ENCODE measurements around the gene IMP3. TPM values are rescaled to one million over a fixed set of nuclear protein-coding genes. Genes with fewer than 3 reads are reported as not detected.

IMP3 gene
- polyA plus RNA-seq, 1 donor from 2014 or later: 147 TPM

- no peak overlapping the region for H2AFZ ChIP-seq (ENCODE audit: low read depth, low read length)
- no peaks in the 10 kb centered on the region for H3K27me3 ChIP-seq (ENCODE audit: insufficient read depth, low read depth, low read length)
- H3K9me3 ChIP-seq (ENCODE audit: low read length): no peaks in the 10 kb centered on the region
- H3K79me2 ChIP-seq (replicated peaks; ENCODE audit: insufficient read depth, low read length): no peaks in the 10 kb centered on the region
- no peaks in the 10 kb centered on the region for H4K20me1 ChIP-seq (ENCODE audit: insufficient read depth)
- no peak overlapping the region for H3K4me2 ChIP-seq (ENCODE audit: low read length)
- H3K9me2 ChIP-seq (ENCODE audit: insufficient read depth, low read length): no peaks in the 10 kb centered on the region
- no peaks in the 10 kb centered on the region for H3F3A ChIP-seq (ENCODE audit: insufficient read depth, low read length, poor library complexity, severe bottlenecking)
- H3K36me3 ChIP-seq (ENCODE audit: insufficient read depth, low read length): no peaks in the 10 kb centered on the region
- no peak overlapping the region for H3K9ac ChIP-seq (ENCODE audit: low read length)
- no peak overlapping the region for H3K27ac ChIP-seq (ENCODE audit: low read length)
- TF ChIP-seq POLR2AphosphoS5 (IDR thresholded peaks at IDR 0.05) (no peak), EZH2 (IDR thresholded peaks at IDR 0.05; ENCODE audit: borderline replicate concordance, insufficient read depth, low read length, poor library complexity, severe bottlenecking) (no peak), EP300 (conservative IDR thresholded peaks at IDR 0.05; ENCODE audit: poor library complexity, severe bottlenecking) (no peak), REST (IDR thresholded peaks at IDR 0.05; ENCODE audit: borderline replicate concordance) (no peak), TAF1 (IDR thresholded peaks at IDR 0.05; ENCODE audit: low read depth) (no peak), RAD21 (conservative IDR thresholded peaks at IDR 0.05) (no peak), CTCF (IDR thresholded peaks at IDR 0.05; ENCODE audit: poor library complexity, severe bottlenecking) (no peak), SMC3 (conservative IDR thresholded peaks at IDR 0.05; ENCODE audit: poor library complexity) (no peak), MXI1 (conservative IDR thresholded peaks at IDR 0.05; ENCODE audit: poor library complexity, severe bottlenecking) (no peak)
- H3K4me3 ChIP-seq (ENCODE audit: low read length): no peak overlapping the region
Observed at GRCh38 chr15:75659928-75660645, 20.1 kb upstream of the IMP3 start.

GRCh38 chr15:75659141-75659771 lies 19.2 kb upstream of the IMP3 start:
- no peak overlapping the region for H3K4me2 ChIP-seq (ENCODE audit: low read length)
- no peak overlapping the region for H3K9ac ChIP-seq (ENCODE audit: low read length)
- H2AFZ ChIP-seq (ENCODE audit: low read depth, low read length): no peak overlapping the region
- no peaks in the 10 kb centered on the region for H3K9me2 ChIP-seq (ENCODE audit: insufficient read depth, low read length)
- H3K4me3 ChIP-seq (ENCODE audit: low read length): no peak overlapping the region
- H3K9me3 ChIP-seq (ENCODE audit: low read length): no peaks in the 10 kb centered on the region
- no peaks in the 10 kb centered on the region for H3K27me3 ChIP-seq (ENCODE audit: insufficient read depth, low read depth, low read length)
- H3F3A ChIP-seq (ENCODE audit: insufficient read depth, low read length, poor library complexity, severe bottlenecking): no peaks in the 10 kb centered on the region
- H3K79me2 ChIP-seq (replicated peaks; ENCODE audit: insufficient read depth, low read length): no peaks in the 10 kb centered on the region
- no peaks in the 10 kb centered on the region for H4K20me1 ChIP-seq (ENCODE audit: insufficient read depth)
- TF ChIP-seq RAD21 (conservative IDR thresholded peaks at IDR 0.05) (no peak), REST (IDR thresholded peaks at IDR 0.05; ENCODE audit: borderline replicate concordance) (no peak), POLR2AphosphoS5 (IDR thresholded peaks at IDR 0.05) (no peak), MXI1 (conservative IDR thresholded peaks at IDR 0.05; ENCODE audit: poor library complexity, severe bottlenecking) (no peak), EP300 (conservative IDR thresholded peaks at IDR 0.05; ENCODE audit: poor library complexity, severe bottlenecking) (no peak), EZH2 (IDR thresholded peaks at IDR 0.05; ENCODE audit: borderline replicate concordance, insufficient read depth, low read length, poor library complexity, severe bottlenecking) (no peak), CTCF (IDR thresholded peaks at IDR 0.05; ENCODE audit: poor library complexity, severe bottlenecking) (no peak), TAF1 (IDR thresholded peaks at IDR 0.05; ENCODE audit: low read depth) (no peak), SMC3 (conservative IDR thresholded peaks at IDR 0.05; ENCODE audit: poor library complexity) (no peak)
- no peak overlapping the region for H3K27ac ChIP-seq (ENCODE audit: low read length)
- no peaks in the 10 kb centered on the region for H3K36me3 ChIP-seq (ENCODE audit: insufficient read depth, low read length)
